Left kidney (tissue), 2 donors: ENCODE measurements around the gene SNRNP200. TPM values are rescaled to one million over a fixed set of nuclear protein-coding genes. Genes with fewer than 3 reads are reported as not detected.
"Not testable (repeated sequence)": the region's sequence is repeated elsewhere in the genome, so short reads cannot be mapped to it uniquely, and the experiment has no call there.

ENCODE experiments used
- DNase-seq: peaks from one replicate; pipeline ENCODE4 v3.0.0-alpha.2; 2013
- polyA plus RNA-seq: library from polyadenylated mRNA; unstranded; fragments of 120-200 nt; gene quantifications from one replicate; pipeline ENCODE4 v1.2.1, GENCODE V29; 2013; ENCODE audit not compliant: insufficient read length

The SNRNP200 gene
- polyA plus RNA-seq, 1 donor, result 214 TPM

DNA sequence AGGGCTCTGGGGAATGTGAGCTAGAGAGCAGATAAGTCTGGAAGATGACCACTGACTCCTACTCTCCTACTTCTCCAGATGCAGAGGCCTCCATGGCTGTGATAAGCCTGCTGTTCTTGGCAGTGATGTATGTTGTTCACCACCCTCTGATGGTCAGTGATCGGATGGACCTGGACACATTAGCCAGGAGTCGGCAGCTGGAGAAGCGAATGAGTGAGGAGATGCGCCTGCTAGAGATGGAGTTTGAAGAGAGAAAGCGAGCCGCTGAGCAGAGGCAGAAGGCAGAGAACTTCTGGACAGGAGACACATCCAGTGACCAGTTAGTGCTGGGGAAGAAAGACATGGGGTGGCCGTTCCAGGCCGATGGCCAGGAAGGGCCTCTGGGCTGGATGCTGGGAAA is 21.2 kb upstream of the SNRNP200 start:
- DNase-seq, result no peak

- no peak for DNase-seq
Measured at GRCh38 chr2:96325884-96326255, 20.5 kb upstream of the SNRNP200 start.

DNA sequence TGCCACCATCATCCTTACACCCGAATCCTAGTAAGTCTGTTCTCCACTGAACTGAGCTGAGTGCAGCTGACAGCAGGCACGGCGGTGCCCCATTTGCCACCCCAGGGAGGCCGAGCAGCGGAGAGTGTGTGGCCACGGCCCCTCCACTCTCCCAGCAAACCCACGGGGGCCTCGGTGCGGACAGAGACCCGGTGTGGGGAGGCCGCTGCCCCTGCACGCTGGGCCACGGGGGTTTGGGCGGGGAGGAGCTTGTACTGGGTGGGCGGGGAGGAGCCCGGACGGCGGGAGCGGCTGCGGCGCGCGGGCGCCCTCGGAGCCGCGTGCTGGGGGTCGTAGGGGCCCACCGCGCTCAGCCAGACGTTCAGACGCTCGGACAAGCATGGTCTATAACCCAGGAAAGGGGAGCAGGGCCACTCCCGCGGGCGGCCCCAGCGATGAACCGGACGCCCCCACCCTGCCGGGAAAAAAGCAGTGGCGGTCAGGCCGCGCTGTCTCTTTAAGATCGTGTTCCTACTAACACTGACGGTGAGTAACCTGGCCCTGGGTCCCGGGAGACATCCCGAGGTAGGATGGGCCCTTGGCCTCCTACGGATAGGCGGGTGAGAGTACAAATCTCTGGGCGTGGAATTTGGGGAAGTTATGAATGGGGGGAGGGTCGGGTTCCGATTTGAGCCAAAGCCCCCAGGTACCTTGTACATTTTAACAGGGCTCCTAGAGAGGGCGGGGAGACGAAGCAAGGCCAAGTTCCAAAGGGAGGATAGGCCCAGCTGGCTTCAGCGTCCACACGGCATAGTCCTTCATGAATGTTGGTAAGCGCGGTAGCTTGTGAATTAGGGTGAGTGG is 19.9 kb upstream of the SNRNP200 start, which contains the start of gene ITPRIPL1:
TSS of gene ITPRIPL1 (plus strand) at position 277 of the 843 bp plus-strand sequence. CDS start at position 800, 523 bp downstream.
- no peak for DNase-seq

GRCh38 chr2:96324721-96325040 is 19.3 kb upstream of the SNRNP200 start:
- no peak for DNase-seq

DNA sequence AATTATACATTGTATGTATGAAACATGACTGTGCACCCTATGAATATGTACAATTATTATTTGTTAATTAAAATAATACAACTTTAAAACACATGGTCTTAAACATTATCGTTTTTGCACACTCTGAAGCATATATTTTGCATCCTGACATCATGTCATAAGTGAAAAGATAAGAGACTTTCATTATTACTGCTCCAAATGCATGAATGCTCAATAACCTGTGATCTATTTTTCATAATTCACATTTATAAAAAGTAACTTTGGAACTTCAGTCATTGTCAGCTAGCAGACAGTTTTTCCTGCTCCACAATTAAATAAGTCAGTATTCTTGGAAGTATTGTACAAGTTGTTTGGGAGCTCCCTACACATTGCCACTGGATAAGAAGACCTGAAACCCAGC is 18.5 kb upstream of the SNRNP200 start:
- DNase-seq, result no peak

DNA sequence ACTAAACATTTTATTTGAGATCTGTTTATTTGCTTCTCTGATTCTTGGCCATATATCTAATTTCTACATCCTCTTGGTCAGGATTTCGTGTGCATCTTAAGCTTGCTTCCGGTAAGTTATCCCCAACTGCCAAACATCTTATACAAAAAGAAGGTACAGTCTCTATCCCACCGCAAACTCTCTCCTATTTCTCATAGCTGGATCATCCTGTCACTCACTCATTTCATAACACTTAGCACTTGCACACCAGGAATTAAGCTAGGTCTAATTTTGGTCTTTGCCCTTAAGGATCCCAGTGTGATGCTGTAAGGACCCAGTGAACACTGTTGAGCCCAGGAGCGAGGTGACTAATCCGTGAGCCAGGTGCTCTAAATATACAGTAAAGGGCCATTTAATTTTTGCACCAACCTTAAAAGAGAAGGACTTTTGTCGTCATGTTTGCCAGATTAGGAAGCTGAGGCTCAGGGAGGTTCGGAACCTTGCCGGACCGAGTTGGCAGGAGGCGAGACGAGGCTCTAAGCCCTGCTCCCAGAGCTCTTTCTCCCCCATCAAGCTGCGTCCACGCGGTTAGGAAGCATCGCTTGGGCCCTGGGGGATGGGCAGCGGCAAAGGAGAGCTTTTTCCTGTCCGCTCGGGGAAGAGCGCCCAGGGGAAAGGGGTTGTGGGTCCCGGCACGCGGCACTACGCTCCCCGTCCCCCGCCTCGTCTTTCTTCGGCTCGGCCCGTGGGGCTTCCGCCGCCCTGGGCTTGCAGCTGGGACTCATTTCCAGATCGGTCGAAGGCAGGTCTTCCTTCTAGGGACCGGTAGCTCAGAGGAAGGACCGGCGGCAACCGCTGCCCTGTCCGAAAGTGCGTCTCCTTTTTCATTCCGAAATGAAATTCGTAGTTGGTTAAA is 15.6 kb upstream of the SNRNP200 start:
- no peak for DNase-seq

DNA sequence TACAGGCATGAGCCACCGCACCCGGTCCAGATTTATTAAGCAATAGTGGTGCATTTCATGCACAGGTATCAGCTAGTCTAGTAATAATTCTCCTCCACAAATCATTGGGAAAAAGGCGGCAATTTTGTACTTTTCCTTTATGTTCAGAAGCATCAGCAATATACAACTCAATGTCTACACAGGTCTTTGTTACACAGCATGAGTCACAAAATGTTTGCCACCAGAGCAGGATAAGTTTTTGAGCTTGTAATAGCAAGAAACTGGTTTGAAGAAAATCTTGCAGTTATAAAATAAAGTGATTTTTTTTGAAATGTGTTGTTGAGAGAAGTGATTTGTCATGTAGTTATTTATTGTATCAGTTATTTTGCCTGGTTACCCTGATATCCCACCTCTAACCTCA is 15.0 kb upstream of the SNRNP200 start:
- no peak for DNase-seq

DNA sequence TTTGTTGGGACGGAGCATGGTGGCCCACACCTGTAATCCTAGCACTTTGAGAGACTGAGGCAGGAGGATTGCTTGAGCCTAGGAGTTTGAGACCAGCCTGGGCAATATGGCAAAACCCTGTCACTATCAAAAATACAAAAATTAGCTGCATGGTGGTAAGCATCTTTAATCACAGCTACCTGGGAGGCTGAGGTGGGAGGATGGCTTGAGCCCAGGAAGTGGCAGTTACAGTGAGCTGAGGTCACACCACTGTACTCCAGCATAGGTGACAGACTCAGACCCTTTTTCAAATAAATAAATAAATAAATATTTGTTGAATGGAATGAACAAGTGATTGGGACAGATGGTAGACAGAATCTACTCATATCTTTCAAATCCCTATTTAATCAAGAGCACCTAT is 14.1 kb upstream of the SNRNP200 start:
- no peak for DNase-seq

DNA sequence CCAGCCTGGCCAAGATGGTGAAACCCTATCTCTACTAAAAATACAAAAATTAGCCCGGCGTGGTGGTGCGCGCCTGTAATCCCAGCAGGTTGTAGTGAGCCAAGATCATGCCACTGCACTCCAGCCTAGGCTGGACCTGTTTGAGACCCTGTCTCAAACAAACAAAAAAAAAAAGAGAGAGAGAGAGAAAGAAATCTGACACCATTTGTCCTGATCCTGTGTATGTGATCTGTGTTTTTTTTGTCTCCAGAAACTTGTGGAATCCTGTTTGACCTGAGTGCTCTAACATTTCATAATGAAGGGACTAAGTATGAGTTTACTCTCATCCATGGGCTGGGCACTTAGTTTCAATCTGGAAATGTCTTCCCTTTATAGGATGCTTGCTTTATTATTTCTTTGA is 13.4 kb upstream of the SNRNP200 start:
- no peak for DNase-seq

- DNase-seq, result no peak
Measured at GRCh38 chr2:96317584-96317997, 12.2 kb upstream of the SNRNP200 start.

- no peak for DNase-seq
Measured at GRCh38 chr2:96316999-96317398, 11.7 kb upstream of the SNRNP200 start.

- no peak for DNase-seq
Measured at GRCh38 chr2:96315400-96316071, 10.2 kb upstream of the SNRNP200 start.

DNA sequence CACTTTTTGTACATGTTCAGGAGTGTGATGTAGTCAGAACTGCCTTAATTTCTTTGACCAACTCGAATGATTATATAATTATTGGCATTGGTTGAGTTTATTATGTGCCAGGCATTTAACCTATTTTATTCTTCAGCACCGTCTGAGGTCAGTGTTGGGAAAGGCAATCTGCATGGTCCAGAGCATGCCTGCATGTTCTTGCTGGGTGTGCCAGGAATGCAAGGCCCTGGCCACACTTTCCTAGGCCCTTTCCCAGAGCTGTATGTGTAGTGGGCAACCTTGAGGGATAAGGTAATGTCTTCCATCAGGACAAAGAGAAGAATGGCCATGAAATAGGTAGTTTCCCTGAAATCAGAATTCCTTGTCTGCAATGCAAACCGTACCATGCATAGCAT is 9.7 kb upstream of the SNRNP200 start:
- DNase-seq, result no peak

GRCh38 chr2:96308248-96308647 is 2.9 kb upstream of the SNRNP200 start:
- DNase-seq, result no peak

GRCh38 chr2:96306370-96306769 is 1.0 kb upstream of the SNRNP200 start:
- DNase-seq, result no peak

- DNase-seq, result no peak
Measured at GRCh38 chr2:96305979-96306308, 598 bp upstream of the SNRNP200 start.

DNA sequence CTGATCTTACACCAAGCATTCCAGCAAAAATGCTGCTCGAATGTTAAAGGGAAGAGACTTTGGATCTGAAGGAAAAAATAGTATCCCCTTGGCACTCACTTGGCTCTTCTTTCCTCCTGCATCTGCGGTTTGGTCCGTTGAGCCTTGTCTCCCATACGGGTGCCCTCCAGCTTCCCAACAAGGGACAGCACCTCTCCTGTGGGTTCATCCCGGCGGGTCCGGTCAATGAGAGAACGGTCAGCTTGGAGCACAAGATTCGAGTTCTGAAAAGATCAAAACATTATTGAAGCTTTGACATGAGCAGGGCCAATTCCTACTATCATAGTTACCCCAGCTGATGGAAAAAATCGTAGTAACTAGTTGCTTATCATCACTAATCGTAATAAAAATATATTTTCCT is 740 bp downstream of the SNRNP200 start:
- no peak for DNase-seq

GRCh38 chr2:96301865-96302264 is 3.5 kb downstream of the SNRNP200 start:
- no peak for DNase-seq

GRCh38 chr2:96296925-96297324 is 8.4 kb downstream of the SNRNP200 start:
- DNase-seq, result no peak

- not testable (repeated sequence) for DNase-seq
Measured at GRCh38 chr2:96294271-96294670, 11.1 kb downstream of the SNRNP200 start.

GRCh38 chr2:96291751-96292150 is 13.6 kb downstream of the SNRNP200 start:
- no peak for DNase-seq

DNA sequence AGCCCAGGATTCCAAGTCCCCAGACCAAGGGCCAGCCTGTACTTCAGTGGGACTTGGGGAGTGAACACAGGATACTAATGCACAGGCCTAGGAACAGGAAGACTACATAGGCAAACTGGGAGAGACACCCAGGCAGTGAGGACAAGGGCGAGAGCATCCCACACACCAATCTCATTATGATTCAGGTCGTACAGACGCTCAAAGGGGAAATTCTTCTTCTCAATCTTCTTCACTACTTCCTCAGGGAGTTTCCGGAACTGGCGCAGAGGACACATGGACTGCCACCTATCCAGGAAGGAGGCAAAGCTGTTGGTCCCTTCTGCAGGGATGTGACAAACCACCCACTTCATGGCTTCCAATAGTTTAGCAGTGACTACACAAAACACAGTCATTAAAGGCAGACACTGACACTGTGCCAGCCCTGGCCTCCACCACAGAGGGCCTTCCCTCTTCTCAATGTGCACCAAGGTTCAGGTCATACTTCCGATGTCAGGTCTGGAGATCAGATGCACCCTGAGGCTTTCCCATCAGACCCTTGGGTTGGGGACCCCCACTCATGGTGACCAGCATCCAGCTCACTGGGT is 18.0 kb downstream of the SNRNP200 start:
- no peak for DNase-seq
